DMS53 treated with DMSO at 0.1 percent for 48 hours (cell line): Measurements from ENCODE around the gene RNASE1.

Experiments
- DNase-seq: peaks from one replicate; lab custom pipeline; 2025; ENCODE audit not compliant: unreplicated experiment; lab: John Stamatoyannopoulos, UW

The RNASE1 gene

GRCh38 chr14:20808162-20808483 is 5.5 kb upstream of the RNASE1 start:
- DNase-seq = no peak

- no peak for DNase-seq
These were observed 4.9 kb upstream of the RNASE1 start for GRCh38 chr14:20807304-20808161.

DNA sequence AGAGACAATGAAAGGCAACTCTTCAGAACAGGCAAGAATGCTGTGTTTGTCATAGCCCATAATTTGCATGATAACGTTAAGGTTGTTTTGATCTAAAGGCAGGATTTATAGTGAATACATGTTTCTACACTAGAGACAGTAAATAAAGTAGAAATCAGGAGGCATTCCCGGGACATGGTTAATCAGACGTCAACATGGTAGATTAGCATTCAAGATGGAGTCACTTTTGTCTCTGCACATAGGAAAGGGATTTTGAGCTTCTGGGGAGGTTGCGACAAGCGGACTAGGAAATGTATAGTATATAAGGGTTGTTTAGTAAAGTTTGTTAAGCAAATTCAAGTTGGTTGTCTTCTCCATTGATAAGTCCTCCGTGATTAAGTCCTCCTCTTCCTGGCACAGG is 2.8 kb upstream of the RNASE1 start:
- no peak for DNase-seq

DNA sequence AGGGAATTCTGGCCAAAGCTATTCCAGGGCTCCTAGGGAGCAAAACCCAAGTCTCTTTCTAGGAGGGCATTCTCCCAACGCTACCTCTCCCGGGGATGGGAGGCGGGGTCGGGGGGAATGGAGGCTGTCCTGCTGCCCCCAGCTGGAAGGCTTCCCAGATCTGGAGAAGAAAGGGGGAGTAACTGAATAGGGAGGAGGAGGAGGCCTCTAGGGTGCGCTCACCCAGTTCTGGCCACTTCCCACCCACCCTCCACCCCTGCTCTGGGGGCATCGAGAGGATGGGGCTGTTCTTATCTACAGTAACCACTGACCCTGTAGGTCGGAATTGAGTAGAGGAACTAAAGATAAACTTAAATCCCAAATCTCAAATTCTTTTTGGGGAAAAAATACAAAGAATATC is 579 bp upstream of the RNASE1 start:
- DNase-seq = no peak

DNA sequence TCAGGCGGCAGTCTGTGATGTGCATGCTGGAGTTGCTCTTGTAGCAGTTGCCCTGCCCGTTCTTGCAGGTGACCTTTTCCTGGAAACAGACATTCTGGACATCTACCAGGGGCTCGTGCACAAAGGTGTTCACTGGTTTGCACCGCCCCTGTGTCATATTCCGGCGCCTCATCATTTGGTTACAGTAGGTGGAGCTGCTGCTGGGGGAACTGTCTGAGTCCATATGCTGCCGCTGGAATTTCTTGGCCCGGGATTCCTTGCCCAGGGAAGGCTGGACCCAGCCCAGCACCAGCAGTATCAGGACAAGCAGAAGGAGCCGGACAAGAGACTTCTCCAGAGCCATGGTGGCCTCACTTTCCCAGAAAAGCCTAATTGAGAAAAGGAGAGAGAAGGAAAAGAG is 918 bp downstream of the RNASE1 start:
- no peak for DNase-seq

DNA sequence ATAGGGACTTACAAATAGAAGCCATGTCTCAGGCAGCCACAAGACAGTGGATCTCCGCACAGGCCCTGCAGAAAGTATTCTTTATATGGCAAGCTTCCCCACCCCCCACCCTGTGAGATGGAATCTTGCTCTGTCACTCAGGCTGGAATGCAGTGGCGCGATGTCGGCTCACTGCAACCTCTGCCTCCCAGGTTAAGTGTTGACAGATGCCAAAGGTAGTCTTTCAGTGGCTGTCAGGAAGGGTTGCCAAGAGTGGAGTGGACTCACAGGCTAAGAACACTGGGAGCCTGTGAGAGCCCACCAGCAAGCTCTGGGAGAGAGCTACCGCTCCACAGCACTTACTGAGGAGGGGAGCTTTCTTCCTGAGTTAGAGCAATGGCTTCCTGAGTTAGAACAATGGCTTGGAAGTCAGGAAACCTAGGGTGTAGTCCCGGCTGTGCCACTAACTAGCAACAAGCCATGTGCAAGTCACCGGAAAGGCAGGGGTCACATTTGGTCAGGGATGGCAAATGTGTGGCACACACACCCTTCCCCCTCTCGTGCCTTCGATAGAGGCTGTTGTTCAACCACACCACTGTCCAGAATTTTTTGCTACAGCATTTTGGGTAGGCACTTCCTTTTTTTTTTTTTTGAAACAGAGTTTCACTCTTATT is 2.6 kb downstream of the RNASE1 start:
- DNase-seq = no peak

DNA sequence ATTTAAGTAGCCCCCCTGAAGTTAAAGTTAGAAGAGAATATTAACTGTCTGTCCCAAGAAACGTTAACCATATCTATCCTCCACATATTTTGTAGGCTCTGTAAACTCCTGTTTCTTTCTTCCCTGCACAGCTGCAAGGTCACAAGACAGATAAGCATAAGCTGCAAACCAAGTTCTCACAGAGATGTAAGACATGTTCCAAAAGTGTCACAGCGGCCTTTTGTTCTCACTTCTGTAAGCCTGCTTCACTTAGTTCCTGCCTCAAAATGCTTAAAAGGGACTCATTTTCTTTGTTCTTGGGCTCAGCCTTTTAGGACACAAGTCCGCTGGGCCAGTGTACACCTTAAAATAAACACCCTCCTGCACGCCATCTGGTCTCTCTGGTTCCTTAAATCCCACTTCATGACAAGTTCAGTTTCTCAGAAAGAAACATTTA is 3.2 kb downstream of the RNASE1 start:
- DNase-seq = no peak

GRCh38 chr14:20798932-20799331 is 3.7 kb downstream of the RNASE1 start:
- DNase-seq = no peak

- no peak for DNase-seq
These were observed 4.3 kb downstream of the RNASE1 start for GRCh38 chr14:20798318-20798717.

DNA sequence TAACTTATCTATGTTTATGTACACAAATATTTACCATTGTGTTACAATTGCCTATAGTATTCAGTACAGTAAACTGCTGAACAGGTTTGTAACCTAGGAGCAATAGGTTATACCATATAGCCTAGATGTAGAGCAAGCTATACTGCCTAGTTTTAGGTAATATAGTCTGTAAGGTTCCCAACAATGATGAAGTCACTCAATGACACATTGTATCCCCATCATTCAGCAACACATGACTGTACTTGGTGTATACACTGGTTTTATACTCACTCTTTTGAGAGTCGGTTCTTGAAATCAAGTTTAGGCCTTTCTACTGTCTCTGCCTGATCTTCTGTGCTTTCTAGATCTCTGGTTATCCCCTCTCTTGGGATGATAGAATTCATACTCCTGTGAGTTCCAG is 5.5 kb downstream of the RNASE1 start:
- no peak for DNase-seq

GRCh38 chr14:20794644-20795369 is 7.8 kb downstream of the RNASE1 start:
- DNase-seq = no peak

DNA sequence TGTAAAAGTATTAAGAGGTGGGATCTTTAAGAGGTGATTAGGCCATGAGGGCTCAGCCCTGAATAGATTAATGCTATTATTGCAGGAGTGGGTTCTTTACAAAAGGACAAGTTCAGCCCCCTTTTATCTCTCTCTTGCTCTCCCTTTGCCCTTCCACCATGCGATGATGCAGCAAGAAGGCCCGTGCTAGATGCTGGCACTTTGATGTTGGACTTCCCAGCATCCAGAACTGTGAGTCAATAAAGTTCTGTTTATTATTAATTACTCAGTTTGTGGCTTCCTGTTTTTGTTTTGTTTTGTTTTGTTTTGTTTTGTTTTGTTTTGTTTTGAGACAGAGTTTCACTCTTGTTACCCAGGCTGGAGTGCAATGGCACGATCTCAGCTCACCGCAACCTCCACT is 10.1 kb downstream of the RNASE1 start:
- DNase-seq = no peak

- DNase-seq = no peak
These were observed 11.0 kb downstream of the RNASE1 start for GRCh38 chr14:20791597-20791996.

DNA sequence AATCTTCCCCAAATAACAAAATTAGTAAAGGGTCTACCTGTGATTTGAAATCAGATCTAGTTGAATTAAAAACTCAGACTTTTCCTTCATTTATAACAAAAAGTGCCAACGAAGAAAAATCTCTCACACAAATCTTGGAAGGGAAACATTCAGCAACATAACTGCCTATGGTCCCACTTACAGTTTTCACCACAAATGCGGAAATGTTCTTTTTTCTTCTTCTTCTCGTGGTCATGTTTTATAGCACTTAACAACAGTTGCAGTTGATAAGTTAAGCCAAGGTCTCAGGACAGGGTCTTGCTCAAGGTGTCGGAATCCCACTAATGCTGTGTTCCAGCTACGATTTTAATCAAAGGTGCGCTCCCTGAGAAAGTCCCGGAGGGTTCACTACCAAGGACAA is 11.5 kb downstream of the RNASE1 start:
- no peak for DNase-seq

GRCh38 chr14:20790464-20791116 is 12.1 kb downstream of the RNASE1 start:
- DNase-seq = no peak

DNA sequence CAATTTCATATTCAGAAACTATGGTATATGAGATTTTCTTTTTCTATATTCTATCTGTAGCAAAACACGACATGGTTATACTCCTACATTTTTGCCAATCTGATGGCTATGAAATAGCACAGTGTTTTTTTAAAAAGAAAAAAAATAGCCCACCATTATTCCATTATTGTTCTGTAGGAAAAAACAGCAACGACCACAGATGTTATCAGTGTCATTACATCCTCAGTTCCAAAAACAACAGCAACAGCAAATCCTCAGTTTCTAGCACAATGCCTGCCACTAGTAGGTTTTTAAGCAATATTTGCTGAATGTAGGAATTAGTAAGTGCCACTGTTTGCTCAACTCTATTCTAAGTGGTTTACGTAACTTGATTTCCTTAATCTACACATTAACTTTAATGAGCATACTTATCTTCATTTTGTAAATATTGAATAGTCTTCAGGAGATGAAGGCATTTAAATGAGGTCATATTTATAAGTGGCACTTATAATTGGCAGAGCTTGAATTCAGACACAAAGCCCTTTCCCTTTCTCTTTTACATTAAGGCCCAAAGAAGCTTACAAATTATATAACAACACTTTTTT is 13.3 kb downstream of the RNASE1 start:
- DNase-seq = no peak

DNA sequence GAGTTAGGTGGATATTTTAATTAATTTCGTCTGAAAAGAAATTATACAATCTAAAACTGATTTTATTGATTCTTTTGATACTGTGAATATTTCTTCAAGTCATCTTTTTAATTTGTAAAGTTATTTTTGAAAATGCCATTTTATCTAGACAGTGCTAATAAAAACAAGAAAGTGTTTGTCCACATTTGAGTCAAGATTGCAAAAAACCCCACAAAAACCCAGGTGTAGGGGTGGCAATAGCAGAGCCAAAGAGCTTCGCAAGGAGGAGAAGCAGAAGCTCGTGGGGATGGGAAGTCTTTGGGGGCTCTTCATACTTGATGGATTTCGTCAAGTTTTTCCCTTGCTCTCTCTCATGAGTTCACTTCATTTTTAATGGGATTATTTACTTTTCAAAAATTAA is 15.6 kb downstream of the RNASE1 start:
- no peak for DNase-seq

DNA sequence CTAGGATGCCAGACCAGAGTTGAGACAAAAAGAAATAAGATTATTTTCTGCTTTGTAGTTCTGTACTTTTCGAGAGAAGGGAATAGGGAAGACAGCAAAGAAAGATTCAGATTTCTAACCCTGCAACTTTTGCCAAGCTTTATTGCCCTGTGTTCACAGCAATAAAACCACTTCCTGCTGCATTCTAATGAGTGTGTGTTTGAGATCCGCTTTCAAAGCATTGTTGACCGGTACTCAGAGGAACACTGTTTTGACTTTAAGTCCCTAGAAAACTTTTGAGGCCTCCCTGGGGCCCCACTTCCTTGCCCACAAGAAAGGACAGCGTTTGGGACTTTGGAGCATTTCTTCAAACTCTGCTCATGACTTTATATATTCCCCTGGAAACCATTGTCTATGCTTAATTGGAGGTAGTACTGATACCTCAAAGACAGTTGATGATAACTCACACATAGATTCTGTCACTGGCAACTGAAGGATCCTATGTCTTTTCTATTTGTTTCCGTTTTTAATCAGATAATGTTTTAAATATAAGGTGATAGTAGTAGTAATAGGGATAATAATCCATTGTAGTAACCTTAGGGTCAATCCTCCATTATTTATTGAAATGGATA is 20.3 kb downstream of the RNASE1 start:
- no peak for DNase-seq

DNA sequence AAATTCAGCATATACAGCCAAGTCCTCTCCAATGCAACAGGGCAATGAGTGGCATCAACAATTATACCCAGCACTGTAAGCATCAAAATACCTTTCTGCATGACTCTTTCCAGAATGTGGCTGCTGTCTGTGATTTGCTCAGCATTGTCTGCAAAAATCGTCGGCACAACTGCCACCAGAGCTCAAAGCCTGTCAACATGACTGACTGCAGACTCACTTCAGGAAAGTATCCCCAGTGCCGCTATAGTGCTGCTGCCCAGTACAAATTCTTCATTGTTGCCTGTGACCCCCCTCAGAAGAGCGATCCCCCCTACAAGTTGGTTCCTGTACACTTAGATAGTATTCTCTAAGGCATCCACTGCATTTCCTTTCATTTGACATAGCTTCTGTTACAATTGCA is 20.8 kb downstream of the RNASE1 start:
- no peak for DNase-seq

- DNase-seq = no peak
These were observed 26.7 kb downstream of the RNASE1 start for GRCh38 chr14:20775901-20776300.

- DNase-seq = no peak
These were observed 27.6 kb downstream of the RNASE1 start for GRCh38 chr14:20775043-20775442.
